Purkinje cell (primary cell): ENCODE measurements around the gene LIPT1. TPM values are rescaled to one million over a fixed set of nuclear protein-coding genes. Genes with fewer than 3 reads are reported as not detected.

Source experiments
- polyA plus RNA-seq: library from polyadenylated mRNA; unstranded; fragments of >200 nt; fragmentation: Nextera tagmentation; gene quantifications from 2 replicates; pipeline ENCODE4 v1.2.1, GENCODE V29; 2014

LIPT1 gene
- polyA plus RNA-seq: 7.8 and 9.9 TPM in 2 replicates

GRCh38 chr2:99154643-99155536 is at the start of gene LIPT1, which contains the start of gene TSGA10:
Gene LIPT1 (plus strand): TSS chr2:99154967. CDS start chr2:99161958, 6,991 bp downstream.
Gene TSGA10 (minus strand): TSS chr2:99154942. CDS start chr2:99109439, 45,503 bp downstream.

GRCh38 chr2:99141110-99142108 is 13.4 kb upstream of the LIPT1 start, which contains the start of gene C2orf15:
Gene C2orf15 (plus strand): TSS chr2:99141707. CDS start chr2:99150559, 8,852 bp downstream.

GRCh38 chr2:99180755-99181623 is 26.2 kb downstream of the LIPT1 start, which contains the start of the genes MITD1 and MRPL30:
Gene MITD1 (minus strand): TSS chr2:99181058. CDS start chr2:99180981, 77 bp downstream.
Gene MRPL30 (plus strand): TSS chr2:99181184. CDS start chr2:99186204, 5,020 bp downstream.

Other genes with a start within 250 kb of the LIPT1 start
- 0.27 and 7.3 TPM in 2 replicates for gene CRACDL, start 218.7 kb upstream of the LIPT1 start, polyA plus RNA-seq
- 1.5 and 4.8 TPM in 2 replicates for gene C2orf15, start 13.3 kb upstream of the LIPT1 start, polyA plus RNA-seq
- gene TSGA10, start within 50 bp of the LIPT1 start, polyA plus RNA-seq: 26.4 and 28.3 TPM in 2 replicates
- gene MITD1, start 26.1 kb downstream of the LIPT1 start, polyA plus RNA-seq: 40.6 and 53.8 TPM in 2 replicates
- gene MRPL30, start 26.2 kb downstream of the LIPT1 start, polyA plus RNA-seq: 33.0 and 35.0 TPM in 2 replicates
- gene LYG2, start 100.7 kb downstream of the LIPT1 start, polyA plus RNA-seq: 0.39 and 11.1 TPM in 2 replicates
- not detected in 2 replicates for gene LYG1, start 146.2 kb downstream of the LIPT1 start, polyA plus RNA-seq
- gene TXNDC9, start 181.4 kb downstream of the LIPT1 start, polyA plus RNA-seq: 95.7 and 106 TPM in 2 replicates
- gene EIF5B, start 182.4 kb downstream of the LIPT1 start, polyA plus RNA-seq: 40.9 and 45.5 TPM in 2 replicates